GM19438 (cell line): ENCODE data around the gene GIMD1.
"Not testable (repeated sequence)": the region's sequence is repeated elsewhere in the genome, so short reads cannot be mapped to it uniquely, and the experiment has no call there.

Experiments used
- ATAC-seq: cut with Tn5 transposase; IDR thresholded peaks from one replicate; pipeline ENCODE4 v1.9.1; 2021; ENCODE audit warnings: low read depth; ENCODE audit not compliant: unreplicated experiment

GIMD1 gene

DNA sequence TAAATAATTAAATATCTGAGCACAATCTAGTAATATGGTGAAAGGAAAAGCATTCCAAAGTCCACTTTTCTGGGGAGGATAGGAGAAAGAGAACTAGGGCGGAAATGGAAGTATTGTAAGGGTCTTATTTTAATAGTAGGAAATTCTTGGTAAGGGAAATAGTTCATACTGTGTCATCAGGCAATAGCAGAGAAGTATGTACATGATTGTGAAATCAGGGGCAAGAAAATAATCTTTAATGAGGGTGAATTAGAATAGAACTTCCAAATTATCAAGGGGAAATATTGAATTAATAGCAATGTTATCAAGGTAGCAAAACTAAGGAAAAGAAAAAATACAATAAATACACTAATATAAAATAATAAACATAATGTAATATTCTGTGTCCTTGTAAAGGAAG lies 14.8 kb downstream of the GIMD1 start:
- ATAC-seq, result no peak

DNA sequence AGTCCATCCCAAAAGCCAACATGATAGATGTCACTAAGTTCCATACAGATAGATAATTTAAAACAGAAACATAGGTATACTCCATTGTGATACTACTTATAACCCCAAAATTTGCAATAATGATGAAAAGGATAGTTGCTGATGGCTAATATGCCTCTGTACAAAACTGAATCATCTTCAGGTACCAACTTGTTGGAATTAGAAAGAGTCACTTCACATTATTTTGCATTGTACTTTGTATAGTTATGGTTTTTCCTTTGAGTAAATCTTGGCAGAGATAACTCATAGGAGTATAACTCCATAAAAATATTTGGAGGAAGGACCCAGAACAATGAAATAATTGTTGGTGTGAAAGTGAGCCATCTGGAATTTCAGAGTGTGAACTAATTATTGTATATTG lies 17.6 kb downstream of the GIMD1 start:
- no peak for ATAC-seq

DNA sequence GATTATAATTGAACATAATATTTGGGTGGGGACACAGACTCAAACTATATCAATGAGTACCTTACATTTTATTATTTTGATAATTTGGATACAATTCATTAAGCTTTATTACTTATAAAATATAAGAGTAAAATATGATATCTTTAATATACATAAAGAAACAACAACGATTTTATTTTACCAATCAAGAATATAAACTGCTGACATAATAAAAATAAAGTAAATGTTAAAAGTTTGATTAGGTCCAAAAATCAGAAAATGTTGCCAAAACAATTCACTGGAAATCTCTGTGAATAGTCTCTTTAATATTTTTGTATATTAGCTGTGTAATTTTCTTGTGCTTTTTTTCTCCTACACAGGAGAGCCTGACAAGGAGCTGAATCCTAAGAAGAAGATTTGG lies 21.4 kb downstream of the GIMD1 start:
- ATAC-seq, result no peak

DNA sequence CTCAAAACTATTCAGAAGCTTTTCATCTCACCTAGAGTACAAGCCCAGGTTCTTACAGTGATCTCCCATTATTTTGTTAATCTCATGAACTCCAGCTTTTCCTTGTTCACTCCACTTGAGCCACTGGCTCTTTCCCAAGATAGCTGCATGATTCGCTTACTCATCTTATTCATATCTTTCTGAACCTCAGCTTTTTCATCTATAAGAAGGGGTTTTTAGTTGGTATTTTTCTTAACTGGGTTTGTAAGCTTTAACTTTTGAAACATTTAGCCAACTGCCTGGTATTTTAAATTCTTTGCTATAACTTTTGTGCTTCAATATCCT lies 24.0 kb downstream of the GIMD1 start:
- ATAC-seq, result no peak

DNA sequence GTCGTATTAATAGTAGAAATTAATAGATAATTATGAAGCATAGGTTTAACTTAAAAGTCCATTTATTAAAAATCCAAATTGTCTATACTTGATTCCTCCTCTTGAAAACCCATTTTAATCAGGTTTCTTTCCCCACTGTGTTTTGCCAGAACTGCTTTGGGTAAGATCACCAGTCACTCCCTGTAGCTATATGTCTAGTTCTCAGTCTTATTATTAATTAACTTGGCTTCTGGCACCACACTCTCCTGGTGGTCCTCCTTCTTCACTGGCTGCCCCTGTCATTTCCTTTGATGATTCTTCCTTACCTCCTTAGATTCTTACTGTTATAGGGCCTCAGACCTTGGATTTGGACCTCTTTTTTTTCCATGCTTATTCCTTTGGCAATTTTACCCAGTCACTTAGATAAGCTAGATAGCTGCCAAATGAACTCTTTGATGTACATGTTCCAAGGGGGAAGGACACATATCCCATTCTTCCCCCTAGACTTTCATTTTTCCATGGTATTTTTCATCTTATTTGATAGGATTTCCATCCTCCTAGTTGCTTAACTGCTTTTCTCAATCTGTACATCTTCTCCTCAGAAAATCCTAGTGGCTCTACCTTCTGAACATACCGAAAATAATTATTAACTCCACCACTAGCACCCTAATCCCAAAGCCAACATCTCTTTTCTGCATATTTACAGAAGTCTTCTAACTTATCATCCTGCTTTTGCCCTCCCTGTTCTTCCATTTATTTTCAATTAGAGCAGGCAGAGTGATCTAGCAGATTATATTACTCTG lies 24.5 kb downstream of the GIMD1 start:
- no peak for ATAC-seq

DNA sequence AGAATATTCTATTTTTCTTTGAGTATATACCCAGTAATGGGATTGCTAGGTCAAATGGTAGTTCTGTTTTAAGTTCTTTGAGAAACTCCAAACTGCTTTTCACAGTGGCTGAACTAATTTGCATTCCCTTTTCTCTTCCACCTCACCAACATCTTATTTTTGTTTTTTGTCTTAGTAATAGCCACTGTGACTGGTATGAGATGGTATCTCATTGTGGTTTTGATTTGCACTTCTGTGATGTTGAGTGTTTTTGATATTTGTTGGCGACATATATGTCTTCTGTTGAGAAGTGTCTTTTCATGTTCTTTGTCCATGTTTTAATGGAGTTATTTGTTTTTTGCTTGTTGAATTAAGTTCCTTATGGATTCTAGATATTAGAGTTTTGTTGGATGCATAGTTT lies 27.8 kb downstream of the GIMD1 start:
- no peak for ATAC-seq

DNA sequence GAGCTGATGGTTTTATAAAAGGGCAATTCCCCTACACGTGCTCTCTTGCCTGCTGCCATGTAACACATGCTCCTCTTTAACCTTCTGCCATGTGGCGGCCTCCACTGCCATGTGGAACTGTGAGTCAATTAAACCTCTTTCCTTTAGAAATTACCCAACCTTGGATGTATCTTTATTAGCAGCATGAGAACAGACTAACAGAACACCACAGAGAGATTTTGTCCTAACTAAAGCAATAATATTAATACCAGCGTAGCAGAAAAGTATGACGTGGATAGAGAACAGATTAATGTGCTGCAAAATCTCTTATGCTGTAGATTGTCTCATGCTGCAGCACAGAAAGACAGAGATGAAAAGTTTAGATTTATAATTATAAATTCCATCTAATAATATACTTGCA lies 29.1 kb downstream of the GIMD1 start:
- ATAC-seq, result no peak

DNA sequence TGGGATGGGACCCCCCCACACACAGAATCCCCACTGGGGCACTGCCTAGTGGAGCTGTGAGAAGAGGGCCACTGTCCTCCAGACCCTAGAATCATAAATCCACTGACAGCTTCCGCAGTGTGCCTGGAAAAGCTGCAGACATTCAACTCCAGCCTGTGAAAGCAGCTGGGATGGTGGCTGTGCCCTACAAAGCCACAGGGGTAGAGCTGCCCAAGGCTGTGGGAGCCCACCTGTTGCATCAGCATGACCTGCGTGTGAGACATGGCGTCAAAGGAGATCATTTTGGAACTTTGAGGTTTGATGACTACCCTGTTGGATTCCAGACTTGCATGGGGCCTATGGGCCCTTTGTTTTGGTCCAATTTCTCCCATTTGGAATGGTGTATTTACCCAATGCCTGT lies 29.9 kb downstream of the GIMD1 start:
- no peak for ATAC-seq

DNA sequence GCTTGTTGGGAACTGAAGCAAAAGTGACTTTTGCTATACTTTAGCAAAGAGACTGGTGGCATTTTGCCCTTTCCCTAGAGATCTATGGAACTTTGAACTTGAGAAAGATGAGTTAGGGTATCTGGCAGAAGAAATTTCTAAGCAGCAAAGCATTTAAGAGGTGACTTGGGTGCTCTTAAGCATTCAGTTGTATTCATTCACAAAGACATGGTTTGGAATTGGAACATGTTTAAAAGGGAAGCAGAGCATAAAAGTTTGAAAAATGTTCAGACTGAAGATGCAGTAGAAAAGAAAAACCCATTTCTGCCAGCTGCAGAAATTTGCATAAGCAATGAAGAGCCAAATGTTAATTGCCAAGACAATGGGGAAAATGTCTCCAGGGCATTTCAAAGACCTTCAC lies 30.7 kb downstream of the GIMD1 start:
- no peak for ATAC-seq

DNA sequence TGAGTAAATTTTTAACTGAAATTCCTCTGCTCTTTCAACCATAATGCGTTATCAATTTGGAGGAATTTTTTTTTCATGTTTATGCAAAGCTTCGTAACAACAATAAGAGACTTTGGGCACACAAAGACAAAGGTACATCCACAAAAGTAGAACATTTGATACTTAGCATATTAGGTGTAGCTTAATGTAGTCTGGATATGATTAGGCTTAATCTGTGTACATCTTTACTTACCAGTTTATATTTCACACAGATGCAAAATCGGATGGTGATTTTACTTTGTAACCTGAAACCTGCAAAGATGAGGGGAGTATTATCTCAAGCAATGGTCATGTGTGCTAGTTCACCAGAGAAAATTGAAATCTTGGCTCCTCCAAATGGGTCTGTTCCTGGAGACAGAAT lies 32.0 kb downstream of the GIMD1 start:
- no peak for ATAC-seq

DNA sequence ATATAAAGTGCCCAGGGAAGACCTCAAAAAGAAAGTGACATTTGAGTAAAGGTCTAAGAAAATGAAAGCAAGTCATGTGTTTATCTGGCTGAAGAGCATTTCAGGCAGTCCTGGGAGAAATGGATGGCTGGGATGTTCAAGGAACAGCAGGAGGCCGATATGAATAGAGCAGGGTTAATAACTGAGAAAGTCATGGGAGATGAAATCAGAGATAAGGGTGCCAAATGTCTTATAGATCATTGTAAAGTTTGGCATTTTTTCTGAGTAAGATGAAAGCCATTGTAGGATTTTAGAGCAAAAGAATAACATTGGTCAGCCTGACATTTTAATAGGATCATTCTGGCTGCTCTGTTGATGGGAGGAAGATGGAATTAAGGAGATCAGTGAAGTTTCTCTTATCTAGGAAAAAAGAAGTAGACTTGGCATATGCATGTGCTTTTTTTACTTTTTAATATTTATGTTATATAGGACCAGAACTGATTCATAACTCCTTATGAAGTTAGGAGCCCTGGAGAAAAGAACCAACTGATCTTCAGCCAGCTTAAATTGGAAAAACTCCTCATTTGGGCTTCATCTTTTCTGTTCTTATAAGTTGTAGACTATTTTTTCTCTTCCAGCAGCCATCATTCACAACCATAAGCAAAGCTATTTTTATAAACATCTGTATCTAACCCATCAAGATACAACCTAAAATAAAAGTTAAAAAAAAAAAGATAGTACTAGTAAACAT lies 33.7 kb downstream of the GIMD1 start:
- no peak for ATAC-seq

DNA sequence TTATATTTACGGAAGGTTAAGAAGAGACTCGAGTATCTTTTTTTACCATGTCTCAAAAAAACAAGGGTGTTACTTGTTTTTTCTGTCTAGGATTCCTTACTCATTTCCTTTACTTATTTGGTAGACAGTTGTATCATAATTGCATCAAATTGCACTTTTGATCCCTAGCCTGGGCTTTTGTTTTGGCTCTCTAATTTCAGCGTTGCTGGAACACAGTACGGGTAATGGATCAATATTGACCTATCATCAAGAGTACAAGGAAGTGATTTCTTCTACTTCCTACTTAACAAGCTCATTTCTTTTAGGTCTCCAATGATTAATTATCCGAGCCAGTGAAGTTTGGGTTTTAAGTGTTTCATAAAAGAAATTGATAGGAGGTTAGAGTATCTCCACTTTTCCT lies 35.4 kb downstream of the GIMD1 start:
- no peak for ATAC-seq

DNA sequence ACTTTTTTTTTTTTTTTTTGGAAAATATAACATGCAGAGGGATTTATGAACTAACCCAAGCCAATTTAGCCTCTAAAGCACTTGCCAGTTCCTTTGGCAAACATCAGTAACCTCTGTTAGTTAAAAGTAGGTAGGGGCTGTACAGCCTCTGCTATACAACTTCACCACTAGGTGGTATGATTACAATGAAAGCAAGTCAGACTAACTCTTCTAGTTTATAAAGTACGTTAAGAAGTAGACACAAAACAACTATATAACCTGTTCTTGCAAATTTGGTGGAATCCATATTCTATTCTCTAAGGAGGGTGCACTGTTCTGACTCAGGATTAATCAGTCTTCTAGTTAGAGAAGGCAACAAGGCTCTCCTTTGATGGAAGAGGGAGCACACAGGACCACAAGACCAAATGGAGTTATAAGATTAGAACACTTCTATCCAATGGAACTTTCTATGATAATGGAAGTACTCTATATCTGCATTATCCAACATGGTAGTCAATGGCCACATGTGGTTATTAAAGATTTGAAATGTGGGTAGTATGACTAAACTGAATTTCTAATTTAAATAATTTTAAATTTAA lies 39.4 kb downstream of the GIMD1 start:
- peak; percentile 94 for ATAC-seq

DNA sequence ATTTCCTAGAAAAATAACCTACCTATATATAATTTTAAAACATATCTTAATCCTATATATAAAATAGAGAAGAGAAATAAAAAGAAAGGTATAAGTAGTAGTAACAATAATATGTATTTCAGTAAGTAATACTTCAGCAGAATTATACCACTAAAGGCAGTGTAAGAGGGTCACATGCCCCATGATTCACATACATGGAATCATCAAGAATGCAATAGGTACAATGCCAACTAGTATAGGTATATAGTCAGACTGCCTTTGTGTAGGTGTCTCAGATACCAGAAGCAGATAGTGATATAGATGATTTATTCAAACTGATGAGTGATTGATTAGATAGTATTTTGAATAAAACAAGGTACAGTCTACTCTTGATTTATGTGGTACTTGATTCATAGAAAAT lies 42.8 kb downstream of the GIMD1 start:
- ATAC-seq, result no peak

DNA sequence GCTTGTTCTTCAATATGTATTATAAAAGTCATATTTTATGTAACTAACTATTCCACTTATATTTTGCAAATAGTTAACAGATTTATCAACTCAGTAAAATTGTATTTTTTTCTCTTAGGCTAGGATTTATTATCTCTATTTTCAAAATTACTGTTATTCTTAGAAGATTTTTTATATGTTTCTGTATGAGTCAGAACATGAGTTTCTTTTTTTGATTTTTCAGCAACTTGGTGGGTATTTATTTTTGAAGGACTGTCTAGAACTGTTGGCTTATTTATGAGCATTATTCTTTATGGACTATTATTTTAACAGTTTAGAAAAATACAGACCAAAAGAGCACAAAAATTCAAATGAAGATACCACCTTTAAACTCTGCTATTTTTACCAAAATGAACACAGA lies 45.5 kb downstream of the GIMD1 start:
- ATAC-seq, result no peak

DNA sequence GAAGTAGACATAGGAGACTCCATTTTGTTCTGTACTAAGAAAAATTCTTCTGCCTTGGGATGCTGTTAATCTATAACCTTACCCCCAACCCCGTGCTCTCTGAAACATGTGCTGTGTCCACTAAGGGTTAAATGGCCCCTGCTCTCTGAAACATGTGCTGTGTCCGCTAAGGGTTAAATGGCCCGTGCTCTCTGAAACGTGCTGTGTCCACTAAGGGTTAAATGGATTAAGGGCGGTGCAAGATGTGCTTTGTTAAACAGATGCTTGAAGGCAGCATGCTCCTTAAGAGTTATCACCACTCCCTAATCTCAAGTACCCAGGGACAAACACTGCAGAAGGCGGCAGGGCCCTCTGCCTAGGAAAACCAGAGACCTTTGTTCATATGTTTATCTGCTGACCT lies 46.8 kb downstream of the GIMD1 start:
- ATAC-seq, result not testable (repeated sequence)

DNA sequence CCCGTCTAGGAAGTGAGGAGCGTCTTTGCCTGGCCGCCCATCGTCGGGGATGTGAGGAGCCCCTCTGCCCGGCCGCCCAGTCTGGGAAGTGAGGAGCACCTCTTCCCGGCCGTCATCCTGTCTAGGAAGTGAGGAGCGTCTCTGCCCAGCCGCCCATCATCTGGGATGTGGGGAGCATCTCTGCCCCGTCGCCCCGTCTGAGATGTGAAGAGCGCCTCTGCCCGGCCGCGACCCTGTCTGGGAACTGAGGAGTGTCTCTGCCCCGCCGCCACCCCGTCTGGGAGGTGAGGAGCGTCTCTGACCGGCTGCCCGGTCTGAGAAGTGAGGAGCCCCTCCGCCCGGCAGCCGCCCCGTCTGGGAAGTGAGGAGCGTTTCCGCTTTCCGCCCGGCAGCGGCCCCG lies 47.4 kb downstream of the GIMD1 start:
- ATAC-seq, result not testable (repeated sequence)

DNA sequence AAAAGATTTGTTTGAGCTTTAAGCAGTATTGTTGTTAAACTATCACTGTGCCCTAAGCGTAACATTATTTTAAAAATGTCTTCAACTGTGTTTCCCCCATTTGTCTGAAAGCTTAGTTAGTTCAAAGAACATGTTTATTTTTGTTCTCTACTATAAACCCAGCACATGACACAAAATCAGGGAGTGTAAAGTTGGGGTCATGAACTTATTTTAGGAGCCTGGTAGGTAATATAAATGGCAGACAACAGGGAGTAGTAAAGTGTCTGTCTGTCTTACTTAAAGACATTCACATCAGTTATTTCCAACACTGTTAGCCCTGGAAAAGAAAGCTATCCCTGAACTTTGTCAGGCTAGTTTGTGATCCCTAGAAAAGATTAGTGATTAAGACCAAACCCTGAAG lies 48.3 kb downstream of the GIMD1 start:
- ATAC-seq, result no peak

DNA sequence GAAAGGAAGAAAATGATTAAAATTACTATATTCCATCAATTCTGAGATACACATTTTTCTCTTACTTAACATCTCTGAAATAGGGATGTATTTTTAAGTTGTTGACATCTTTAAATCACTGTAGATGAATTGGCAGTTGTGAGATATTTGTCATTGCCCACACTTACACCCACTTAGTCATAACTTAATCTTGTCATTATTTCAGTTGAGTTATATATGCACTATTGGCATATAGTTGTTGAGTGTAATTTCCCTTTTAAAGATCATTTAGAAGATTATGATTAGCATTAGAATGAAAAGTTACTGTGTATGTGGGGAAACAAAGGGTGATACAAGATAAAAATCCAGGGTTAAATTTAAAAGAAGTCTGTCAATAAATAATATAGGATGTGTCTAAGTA lies 50.1 kb downstream of the GIMD1 start:
- no peak for ATAC-seq

DNA sequence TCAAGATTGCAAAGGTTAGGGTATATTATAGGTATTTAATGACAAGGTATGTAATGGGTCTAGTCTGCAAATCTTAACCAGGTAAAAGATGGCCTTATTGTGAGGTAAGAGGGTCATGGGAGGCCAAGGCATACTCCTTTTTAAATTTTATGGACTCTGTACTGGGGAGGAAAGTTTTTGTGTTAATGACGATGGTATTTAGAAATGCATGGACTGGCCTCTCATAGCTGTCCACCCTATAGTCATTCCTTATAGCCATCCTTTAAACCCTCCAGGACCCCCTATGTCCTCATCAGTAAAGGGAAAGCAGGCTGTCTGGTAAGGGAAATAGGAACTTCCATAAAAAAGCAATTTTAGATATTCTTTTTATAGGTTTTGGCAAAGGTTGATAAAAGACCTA lies 50.8 kb downstream of the GIMD1 start:
- no peak for ATAC-seq

DNA sequence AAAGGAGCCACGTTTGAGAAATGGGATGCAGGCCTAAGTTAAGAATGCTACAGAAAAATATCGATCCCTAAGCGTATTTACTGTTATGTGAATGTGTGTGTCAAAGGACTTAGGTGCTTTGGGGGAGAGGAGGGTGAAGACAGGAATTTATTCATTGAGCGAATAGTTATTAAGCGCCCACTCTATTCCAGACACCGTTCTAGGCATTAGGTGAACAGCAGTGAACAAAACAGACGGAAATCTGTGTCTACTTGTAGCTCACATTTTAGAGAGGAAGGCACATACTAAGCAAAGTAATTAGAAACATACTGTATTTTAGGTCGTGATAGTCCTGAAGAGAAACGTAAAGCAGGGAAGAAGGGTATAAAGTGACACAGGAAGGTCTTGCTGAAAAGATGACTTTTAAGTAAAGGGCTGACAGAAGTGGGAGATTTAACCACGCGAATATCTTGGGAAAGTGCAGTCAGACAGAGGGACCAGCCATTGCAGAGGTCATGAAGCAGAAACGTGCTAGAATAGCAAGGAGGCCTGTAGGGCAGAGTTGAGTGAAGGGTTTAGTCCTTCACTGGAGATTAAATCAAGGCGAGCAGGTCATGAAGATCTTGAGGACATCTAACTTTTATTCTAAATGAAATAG lies 51.7 kb downstream of the GIMD1 start:
- no peak for ATAC-seq
